ENCODE measurements around the gene HNF4A. TPM values are rescaled to one million over a fixed set of nuclear protein-coding genes. Genes with fewer than 3 reads are reported as not detected.

The HNF4A gene
- total and polyA plus RNA-seq, 2 donors (not counting 1 experiment from before 2014, with no cell fraction given) = not detected

DNA sequence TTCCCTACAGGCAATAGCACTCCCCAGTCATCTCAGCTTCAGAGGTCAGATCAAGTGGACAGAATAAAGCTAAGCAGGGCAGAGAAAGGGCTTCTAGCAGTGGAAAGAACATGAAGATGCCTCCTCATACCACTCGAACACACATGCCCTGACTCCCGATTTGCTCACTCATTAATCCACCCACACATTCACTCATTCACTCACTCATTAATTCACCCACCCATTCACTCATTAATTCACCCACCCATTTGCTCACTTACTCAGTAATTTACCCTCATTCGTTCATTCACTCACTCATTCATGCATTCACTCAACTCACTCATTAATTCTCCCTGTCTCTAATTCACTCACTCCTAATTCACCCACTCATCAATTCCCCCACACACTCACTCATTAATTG, 43.9 kb downstream of the HNF4A start:
- Histone ChIP-seq H3K79me2 (ENCODE audit: control insufficient read depth, insufficient read depth, low read length) (no peaks in the 10 kb centered on the region), H3K4me2 (replicated peaks; ENCODE audit: low read depth, low read length, poor library complexity, severe bottlenecking) (no peak overlapping the region), H3K4me1 (ENCODE audit: control insufficient read depth in 2 of 2, insufficient read depth in 2 of 2, low read length in 2 of 2) (no peaks in the 10 kb centered on the region), H3K9me3 (ENCODE audit: control extremely low read depth in 1 of 3, control insufficient read depth in 2 of 3, insufficient read depth in 1 of 3, low read length in 2 of 3) (no peaks in the 10 kb centered on the region), H3K36me3 (replicated peaks in 1 of 2; ENCODE audit: control extremely low read depth in 1 of 2, control insufficient read depth in 1 of 2, extremely low read depth in 1 of 2, insufficient read depth in 2 of 2, low read length in 1 of 2) (no peaks in the 10 kb centered on the region), H3K27ac (ENCODE audit: low read length in 2 of 2) (no peak overlapping the region), H3K4me3 (ENCODE audit: control extremely low read depth in 1 of 5, extremely low read depth in 1 of 5, insufficient read depth in 1 of 5, low read depth in 2 of 5, low read length in 4 of 5) (no peak overlapping the region), H4K20me1 (ENCODE audit: control insufficient read depth, insufficient read depth, low read length, poor library complexity, severe bottlenecking) (no peaks in the 10 kb centered on the region), H2AFZ (ENCODE audit: insufficient read depth, low read depth, low read length, poor library complexity, severe bottlenecking) (no peak overlapping the region), H3K9ac (ENCODE audit: low read length) (no peak overlapping the region), H3K27me3 (replicated peaks in 1 of 4; ENCODE audit: control extremely low read depth in 1 of 4, control insufficient read depth in 3 of 4, insufficient read depth in 4 of 4, low read length in 3 of 4) (peaks cover 0 to 7% (median 0%) of the 10 kb centered on the region in 4 experiments)
- POLR2A ChIA-PET = no interaction called here
- Mint-ChIP-seq H3K27me3 (peaks cover 26% of the 10 kb centered on the region), H3K4me1 (no peaks in the 10 kb centered on the region), H3K27ac (no peak overlapping the region), H3K4me3 (no peak overlapping the region), H3K9me3 (ENCODE audit: insufficient read depth) (no peaks in the 10 kb centered on the region)
- CTCF ChIA-PET = no interaction called here
- 75% methylated on average over 3 of the region's 3 CpGs for WGBS (ENCODE audit: insufficient coverage)
- intact Hi-C loops (cut with micrococcal nuclease) = no loop called here
- DNase-seq (no peak), ATAC-seq (ENCODE audit: low read depth) (no peak)
- TF ChIP-seq EZH2 (IDR thresholded peaks at IDR 0.05; ENCODE audit: borderline replicate concordance, insufficient read depth, low read depth, low read length, poor library complexity, severe bottlenecking) (no peak), CTCF (IDR thresholded peaks at IDR 0.05) (no peak)

DNA sequence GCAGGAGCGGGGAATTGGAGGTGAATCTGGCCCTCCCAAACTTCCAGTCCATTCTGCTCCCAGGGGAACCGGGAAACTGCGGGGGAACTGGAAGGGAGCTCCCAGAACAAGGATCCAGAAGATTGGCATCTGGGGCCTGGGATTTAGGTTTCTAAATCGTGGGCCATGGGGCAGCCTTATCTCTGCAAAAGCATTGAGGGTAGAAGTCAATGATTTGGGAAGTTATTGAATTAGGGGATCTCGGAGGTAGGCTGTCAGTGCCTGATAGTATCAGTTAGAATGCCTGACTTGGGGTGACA, 45.1 kb downstream of the HNF4A start:
- no peak for DNase-seq
- no peak overlapping the region for H3K9ac ChIP-seq (ENCODE audit: low read length)
- no peak overlapping the region for H2AFZ ChIP-seq (ENCODE audit: insufficient read depth, low read depth, low read length, poor library complexity, severe bottlenecking)
- 82% methylated on average over 5 of the region's 5 CpGs for WGBS (ENCODE audit: insufficient coverage)
- TF ChIP-seq CTCF (IDR thresholded peaks at IDR 0.05) (no peak), EZH2 (IDR thresholded peaks at IDR 0.05; ENCODE audit: borderline replicate concordance, insufficient read depth, low read depth, low read length, poor library complexity, severe bottlenecking) (no peak)
- H3K27ac Mint-ChIP-seq = no peak overlapping the region
- intact Hi-C loops (cut with micrococcal nuclease) = no loop called here
- H3K4me1 ChIP-seq (ENCODE audit: control insufficient read depth in 2 of 2, insufficient read depth in 2 of 2, low read length in 2 of 2) = no peaks in the 10 kb centered on the region
- H3K4me3 Mint-ChIP-seq = no peak overlapping the region
- CTCF ChIA-PET = no interaction called here
- no peak overlapping the region for H3K27ac ChIP-seq (ENCODE audit: low read length in 2 of 2)
- POLR2A ChIA-PET = no interaction called here
- H3K36me3 ChIP-seq (replicated peaks in 1 of 2; ENCODE audit: control extremely low read depth in 1 of 2, control insufficient read depth in 1 of 2, extremely low read depth in 1 of 2, insufficient read depth in 2 of 2, low read length in 1 of 2) = no peaks in the 10 kb centered on the region
- no peaks in the 10 kb centered on the region for H3K4me1 Mint-ChIP-seq
- no peak for ATAC-seq (ENCODE audit: low read depth)
- no peaks in the 10 kb centered on the region for H3K79me2 ChIP-seq (ENCODE audit: control insufficient read depth, insufficient read depth, low read length)
- H3K9me3 Mint-ChIP-seq (ENCODE audit: insufficient read depth) = no peaks in the 10 kb centered on the region
- H3K4me2 ChIP-seq (replicated peaks; ENCODE audit: low read depth, low read length, poor library complexity, severe bottlenecking) = no peak overlapping the region
- no peaks in the 10 kb centered on the region for H4K20me1 ChIP-seq (ENCODE audit: control insufficient read depth, insufficient read depth, low read length, poor library complexity, severe bottlenecking)
- H3K4me3 ChIP-seq (ENCODE audit: control extremely low read depth in 1 of 5, extremely low read depth in 1 of 5, insufficient read depth in 1 of 5, low read depth in 2 of 5, low read length in 4 of 5) = no peak overlapping the region
- no peaks in the 10 kb centered on the region for H3K9me3 ChIP-seq (ENCODE audit: control extremely low read depth in 1 of 3, control insufficient read depth in 2 of 3, insufficient read depth in 1 of 3, low read length in 2 of 3)
- H3K27me3 Mint-ChIP-seq = peaks cover 26% of the 10 kb centered on the region
- peaks cover 0 to 7% (median 0%) of the 10 kb centered on the region in 4 experiments for H3K27me3 ChIP-seq (replicated peaks in 1 of 4; ENCODE audit: control extremely low read depth in 1 of 4, control insufficient read depth in 3 of 4, insufficient read depth in 4 of 4, low read length in 3 of 4)

Data from B cell (primary cell).